ENCODE results near the gene TSPEAR.
"Not testable (repeated sequence)": the region's sequence is repeated elsewhere in the genome, so short reads cannot be mapped to it uniquely, and the experiment has no call there.

TSPEAR gene

DNA sequence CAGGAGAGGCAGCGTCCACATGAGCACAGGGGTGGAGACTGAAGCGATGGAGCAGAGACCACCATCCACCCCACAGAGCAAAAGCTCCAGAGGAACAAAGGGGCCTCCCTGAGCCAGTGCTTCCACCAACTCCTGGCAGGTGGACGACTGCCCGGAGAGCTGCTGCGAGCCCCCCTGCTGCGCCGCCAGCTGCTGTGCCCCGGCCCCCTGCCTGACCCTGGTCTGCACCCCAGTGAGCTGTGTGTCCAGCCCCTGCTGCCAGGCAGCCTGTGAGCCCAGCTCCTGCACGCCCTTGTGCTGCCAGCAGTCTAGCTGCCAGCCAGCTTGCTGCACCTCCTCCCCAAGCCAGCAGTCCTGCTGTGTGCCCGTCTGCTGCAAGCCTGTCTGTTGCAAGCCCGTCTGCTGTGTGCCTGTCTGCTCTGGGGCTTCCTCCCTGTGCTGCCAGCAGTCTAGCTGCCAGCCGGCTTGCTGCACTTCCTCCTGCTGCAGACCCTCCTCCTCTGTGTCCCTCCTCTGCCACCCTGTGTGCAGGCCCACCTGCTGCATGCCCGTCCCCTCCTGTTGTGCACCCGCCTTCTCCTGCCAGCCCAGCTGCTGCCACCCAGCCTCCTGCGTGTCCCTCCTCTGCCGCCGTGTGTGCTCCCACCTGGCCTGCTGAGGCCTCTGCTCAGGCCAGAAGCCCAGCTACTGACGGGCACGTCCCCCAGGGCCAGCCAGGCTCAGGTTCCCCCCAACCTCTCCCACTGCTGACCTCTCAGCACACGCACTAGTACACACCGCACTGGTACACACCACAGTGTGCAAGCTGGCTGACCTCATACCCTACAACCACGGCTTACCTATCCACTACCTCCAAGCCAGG, 9.0 kb downstream of the TSPEAR start:
- ATAC-seq, result no peak
- no peak for DNase-seq

DNA sequence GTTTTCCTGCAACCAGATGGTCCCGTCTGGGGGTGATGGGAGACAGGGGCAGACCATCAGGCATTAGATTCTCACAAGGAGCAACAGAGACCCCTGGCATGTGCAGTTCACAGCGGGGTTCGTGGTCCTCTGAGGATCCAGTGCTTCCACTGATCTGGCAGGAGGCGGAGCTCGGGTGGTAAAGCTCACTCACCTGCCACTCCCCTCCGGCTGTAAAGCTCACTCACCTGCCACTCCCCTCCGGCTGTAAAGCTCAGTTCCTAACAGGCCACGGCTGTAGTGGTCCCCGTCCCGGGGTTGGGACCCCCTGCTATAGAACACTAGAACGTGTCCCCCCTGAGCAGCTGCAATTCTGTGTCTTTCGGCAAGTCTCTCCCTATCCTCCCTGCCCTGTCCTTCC, 9.8 kb downstream of the TSPEAR start:
- no peak for ATAC-seq
- no peak for DNase-seq

DNA sequence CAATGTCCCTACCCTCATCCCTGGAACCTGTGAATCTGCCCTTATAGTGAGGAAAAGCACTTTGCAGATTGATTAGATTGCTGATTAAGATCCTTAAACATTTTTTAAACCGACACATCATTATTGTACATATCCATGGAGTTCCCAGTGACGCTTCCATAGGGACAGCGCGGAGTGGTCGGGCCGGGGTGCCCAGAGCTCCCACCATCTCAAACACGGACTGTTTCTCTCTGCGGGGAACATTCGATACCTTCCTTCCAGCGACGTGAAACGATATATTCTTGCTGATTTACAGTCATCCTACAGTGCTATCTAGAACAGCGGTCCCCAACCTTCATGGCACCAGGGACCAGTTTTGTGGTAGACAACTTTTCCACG, 10.4 kb downstream of the TSPEAR start:
- ATAC-seq (no peak), DNase-seq (no peak)

DNA sequence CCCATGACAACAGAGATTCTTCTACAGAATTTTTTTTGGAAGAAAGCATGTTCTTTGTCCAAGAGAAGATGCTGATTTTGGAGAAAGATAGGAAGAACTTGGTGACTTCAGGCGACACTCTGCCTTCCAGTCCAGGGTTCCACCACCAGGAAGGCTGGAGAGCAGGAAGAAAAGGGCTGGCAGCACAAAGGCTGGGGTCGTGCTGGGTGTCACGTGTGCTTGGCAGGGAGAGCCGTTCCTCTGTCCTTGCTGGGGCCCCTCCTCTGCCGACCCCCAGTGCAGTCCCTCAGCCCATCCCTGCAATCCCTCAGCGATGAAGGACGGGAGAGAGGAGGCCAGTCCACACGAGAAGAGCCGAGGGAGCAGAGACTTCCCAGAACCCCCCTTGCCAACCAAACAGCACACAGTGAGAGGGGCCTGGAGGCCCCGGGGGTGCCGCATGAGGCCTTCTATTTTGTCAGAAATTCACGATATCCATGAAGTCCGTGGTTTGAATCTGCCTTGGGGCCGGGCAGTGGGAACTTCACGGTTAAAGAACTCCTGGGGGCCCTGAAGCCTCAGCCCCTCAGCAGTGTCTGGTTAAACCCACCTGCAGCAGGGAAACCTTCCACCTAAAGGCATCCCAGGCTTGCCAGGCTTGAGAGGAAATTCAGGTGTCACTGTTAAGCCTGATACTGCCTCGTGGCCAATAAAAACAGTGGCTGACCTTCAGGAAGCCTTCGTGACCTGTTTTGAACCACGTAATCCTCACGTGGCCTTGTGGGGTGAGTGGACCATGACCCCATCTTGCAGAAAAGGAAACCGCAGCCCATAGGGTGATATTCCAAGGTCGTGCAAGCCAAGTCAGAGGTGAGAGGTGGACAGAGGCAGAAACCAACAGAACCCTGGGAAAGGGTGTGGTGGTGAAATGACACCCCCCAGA, 11.0 kb downstream of the TSPEAR start:
- ATAC-seq (no peak), DNase-seq (no peak)

DNA sequence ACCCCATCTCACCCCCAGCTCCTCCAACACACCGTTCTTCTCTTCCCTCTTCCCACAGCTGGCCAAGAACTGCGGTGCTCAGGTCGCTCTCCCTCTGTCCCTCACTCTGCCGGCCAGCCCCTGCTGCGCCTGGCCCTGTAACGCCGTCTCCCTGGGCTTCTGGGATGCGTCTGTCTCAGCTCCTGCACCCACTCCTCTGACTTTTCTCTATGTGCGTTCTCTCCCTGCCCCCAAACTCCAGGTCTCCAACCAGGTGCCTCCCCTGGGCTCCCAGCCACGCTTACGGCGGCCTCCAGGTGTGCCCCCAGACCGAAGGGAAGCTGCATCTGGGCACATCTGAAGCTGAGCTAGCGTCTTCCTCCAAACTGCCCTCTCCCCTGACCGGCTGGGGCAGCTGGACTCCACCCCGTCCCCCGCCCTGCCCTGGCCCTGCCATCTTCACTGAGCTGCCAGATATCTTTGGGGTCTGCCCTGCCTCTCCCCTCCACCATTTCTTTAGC, 11.8 kb downstream of the TSPEAR start:
- ATAC-seq, result no peak

DNA sequence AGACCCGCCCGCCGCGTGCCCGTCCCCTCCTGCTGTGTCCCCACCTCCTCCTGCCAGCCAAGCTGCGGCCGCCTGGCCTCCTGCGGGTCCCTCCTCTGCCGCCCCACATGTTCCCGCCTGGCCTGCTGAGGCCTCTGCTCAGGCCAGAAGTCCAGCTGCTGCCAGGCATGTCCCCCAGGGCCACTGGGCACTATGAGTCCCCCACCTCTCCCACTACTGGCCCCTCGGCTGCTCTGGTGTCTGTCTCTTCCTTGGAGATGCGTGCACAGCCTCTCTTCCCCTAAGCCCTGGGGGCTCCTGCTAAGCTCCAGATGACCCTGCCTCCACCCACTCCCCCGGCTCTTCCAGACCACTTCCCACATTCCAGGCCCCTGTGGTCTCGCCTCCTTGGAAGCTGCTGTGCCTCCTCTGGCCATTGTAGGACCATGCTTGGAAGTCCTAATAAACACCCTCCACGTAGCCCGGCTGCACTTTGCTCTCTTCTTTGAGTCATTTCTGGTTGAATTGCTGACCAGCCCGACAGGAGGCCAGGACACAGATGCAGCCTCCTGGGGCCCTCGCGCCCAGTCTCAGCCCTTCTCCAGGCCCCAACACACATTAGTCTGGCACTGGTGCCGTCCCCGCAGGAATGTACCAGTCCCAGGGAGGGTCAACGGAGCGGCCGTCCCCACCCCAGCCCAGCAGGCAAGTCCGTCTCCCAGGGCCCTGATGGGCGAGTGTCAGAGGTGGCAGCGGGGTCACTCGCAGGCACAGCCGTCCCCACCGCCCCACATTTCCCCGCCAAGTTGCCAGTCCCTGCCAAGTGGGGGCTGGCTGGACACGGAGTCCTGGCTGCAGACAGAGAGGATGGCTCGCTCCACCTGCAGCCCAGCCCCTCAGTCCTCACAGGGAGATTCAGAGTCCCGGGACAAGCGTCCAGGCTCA, 13.3 kb downstream of the TSPEAR start:
- DNase-seq (no peak), ATAC-seq (no peak)

More for the DNA sequence above, 11.8 kb downstream of the TSPEAR start:
- no peak for DNase-seq

DNA sequence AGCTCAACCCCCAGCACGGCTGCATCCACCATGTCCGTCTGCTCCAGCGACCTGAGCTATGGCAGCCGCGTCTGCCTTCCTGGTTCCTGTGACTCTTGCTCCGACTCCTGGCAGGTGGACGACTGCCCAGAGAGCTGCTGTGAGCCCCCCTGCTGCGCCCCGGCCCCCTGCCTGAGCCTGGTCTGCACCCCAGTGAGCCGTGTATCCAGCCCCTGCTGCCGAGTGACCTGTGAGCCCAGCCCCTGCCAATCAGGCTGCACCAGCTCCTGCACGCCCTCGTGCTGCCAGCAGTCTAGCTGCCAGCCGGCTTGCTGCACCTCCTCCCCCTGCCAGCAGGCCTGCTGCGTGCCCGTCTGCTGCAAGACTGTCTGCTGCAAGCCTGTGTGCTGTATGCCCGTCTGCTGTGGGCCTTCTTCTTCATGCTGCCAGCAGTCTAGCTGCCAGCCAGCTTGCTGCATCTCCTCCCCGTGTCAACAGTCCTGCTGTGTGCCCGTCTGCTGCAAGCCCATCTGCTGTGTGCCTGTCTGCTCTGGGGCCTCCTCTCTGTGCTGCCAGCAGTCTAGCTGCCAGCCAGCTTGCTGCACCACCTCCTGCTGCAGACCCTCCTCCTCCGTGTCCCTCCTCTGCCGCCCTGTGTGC, 14.1 kb downstream of the TSPEAR start, which contains the start of gene KRTAP10-12:
TSS of gene KRTAP10-12 (plus strand) at position 1 of the 639 bp plus-strand sequence. CDS start at position 31, 30 bp downstream.
- not testable (repeated sequence) for ATAC-seq, DNase-seq

DNA sequence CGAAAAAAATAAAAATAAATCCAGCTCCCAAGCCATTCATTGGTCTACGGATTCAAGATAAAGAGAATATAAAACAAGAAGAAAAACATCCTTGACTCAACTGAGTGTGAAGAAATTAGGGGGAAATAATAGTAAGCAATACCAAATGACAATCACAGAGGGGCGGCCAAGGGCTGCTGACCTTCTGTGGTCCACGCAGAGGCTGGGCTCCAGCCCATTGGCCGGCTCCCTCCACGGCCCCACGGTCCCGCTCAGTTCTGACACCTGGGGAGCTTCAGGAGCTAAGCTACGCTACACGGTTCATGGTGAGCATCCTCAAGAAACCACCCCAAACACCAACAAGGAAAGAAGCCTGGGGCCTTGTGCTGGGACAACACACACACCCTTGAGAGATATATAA, 14.8 kb downstream of the TSPEAR start:
- DNase-seq, result no peak
- ATAC-seq, result no peak

DNA sequence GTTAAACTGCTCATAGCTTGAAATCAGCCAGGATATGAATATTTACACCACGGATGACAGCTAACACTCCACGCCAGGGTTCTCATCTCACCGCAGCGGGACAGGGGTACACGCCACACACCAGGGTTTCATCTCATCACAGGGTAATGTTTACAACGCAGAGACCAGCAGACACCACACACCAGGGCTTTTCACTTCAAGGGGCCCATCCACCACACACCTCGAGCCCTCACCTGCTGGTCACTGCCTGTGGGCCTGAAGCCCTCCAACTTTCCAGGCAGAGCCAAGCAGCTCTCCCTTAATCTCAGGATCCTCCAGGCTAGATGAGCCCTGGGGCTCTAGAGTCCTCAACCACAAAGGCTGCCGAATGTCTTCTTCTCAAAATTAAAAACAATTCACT, 15.7 kb downstream of the TSPEAR start:
- ATAC-seq (no peak), DNase-seq (no peak)

DNA sequence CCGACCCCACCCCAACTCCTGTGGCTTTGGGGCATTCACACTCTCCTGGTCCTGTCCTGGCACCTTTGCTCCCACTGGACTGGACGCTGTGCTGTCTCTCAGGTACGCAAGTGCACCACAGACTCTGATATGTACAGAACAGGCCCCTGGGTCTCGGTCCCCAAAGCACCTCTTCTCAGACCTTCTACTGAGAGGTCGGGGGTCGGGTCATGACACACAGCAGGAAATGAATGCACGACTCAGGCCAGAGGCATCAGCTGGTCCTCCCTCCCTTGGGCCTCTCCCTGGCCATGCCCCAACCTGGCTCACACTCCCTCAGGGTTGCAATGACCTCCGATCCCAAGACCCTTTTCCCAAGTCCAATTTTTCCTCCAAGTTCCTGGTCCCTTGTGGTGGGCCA, 16.2 kb downstream of the TSPEAR start:
- DNase-seq (no peak), ATAC-seq (no peak)

DNA sequence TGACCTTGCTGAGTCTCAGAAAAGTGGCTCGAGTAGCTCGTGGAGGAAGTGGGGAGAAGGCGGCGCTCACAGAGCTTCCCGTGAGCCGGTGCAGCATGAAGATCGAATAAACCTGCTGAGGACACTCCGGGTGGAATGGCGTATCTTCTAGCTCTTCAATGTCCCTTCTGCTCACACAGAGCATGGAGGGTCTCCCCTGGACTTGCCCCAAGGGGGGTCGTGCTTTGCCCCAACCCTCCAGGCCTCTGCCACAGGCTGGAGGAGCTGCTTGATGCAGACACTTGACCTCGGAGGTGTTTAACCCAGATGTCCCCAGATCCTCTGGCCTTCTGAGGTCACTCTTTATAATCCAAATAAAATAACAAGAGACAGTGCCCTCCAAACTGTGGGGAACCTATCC, 16.6 kb downstream of the TSPEAR start:
- ATAC-seq, result no peak
- DNase-seq, result no peak

DNA sequence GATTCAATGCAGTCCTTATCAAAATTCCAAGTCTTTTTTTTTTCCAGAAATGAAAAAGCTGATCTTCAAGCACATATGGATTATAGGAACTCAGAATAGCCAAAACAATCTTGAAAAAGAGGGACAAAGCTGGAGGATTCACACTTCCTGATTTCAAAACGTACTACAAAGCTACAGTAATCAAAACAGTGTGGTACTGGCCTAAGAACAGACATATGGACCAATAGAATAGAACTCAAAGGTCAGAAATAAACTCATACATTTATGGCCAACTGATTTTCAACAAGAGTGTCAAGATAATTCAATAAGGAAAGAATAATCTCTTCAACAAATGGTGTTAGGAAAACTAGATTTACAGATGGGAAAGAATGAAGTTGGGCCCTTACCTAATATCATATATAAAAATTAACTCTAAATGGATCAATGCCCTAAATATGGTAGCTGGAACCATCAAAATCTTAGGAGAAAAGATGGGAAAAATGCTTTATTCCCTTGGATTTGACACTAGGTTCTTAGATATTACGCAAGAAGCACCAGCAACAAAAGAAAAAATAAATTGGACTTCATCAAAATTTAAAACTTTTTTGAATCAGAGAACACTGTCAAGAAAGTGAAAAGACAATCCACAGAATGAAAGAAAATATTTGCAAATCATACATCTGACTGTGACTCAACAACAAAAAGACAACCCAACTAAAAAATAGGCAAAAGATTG, 18.4 kb downstream of the TSPEAR start:
- no peak for ATAC-seq

DNA sequence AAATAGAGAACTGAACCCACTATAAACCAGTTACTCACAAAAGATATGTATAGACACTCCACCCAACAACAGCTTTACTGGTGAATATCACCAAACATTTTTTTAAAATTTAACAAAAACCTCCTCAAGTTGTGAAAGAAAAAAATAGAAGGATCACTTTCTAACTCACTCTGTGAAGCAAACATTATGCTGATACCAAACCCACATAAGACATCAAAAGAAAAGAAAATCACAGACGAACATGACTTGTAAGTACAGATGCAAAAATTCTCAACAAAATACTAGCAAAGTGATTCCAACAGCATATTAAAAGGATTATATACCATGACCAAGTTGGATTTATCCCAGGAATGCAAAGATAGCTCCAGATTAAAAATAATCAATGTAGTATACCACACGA, 19.7 kb downstream of the TSPEAR start:
- DNase-seq (no peak), ATAC-seq (no peak)

More for the DNA sequence above, 18.4 kb downstream of the TSPEAR start:
- no peak for DNase-seq

DNA sequence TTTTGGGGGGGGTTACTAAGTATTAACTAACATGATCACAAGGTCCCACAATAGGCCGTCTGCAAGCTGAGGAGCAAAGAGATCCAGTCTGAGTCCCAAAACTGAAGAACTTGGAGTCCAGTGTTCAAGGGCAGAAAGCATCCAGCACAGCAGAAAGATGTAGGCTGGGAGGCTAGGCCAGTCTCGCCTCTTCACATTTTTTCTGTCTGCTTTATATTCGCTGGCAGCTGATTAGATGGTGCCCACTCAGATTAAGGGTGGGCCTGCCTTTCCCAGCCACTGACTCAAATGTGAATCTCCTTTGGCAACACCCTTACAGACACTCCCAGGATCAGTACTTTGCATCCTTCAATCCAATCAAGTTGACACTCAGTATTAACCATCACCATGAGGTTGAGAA, 21.6 kb downstream of the TSPEAR start:
- not testable (repeated sequence) for ATAC-seq, DNase-seq

DNA sequence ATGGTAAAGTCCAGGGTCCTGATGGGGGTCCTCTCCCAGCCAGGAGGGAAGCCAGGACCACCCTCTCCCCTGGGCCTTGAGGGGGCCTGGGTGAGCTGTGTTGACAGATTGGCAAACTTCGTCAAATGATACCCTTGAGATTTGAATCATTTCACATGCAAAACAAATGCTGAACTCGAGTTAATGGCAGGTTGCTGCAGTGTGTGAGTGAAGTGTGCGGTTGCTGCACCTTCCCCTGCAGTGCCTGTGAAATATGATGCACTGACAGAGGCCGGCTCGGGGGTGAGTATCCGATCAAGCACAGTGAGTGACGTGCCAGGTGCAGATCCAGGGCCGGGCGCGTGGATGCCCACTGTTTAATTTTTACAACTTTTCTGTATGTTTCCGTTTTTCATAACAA, 23.7 kb downstream of the TSPEAR start:
- ATAC-seq, result no peak

DNA sequence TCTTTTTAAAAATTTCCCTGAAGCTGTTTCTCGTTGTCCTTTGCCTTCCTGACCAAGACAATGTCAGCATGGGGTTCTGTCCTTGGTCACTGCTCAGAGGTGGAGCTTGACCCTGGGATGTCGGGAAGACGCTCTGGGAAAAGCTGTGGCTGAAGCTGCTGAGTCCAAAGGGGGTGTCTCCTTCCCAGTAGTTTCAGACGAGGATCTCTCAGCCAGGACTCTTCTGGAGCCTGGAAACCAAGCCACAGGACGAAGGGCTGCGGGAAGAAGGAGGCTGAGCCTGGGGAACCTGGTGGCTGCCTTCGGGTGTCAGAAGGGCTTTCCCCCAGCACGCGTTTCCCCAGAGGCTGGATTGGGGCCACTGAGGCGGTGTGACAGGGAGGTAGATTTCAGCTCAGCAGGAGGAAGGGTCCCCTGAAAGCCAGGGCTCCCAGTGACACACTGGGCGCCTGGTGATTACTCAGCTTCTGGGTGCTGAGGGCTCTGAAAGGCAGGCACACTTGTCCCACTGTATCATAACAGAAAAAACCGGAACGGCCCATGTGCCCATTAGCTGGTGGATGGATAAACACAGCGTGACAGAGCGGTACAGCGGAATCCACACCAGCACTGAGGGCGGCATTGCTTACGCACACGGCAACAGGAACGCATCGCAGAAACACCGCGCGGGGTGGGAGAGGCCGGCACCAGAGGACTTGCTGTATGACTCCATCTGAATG, 24.4 kb downstream of the TSPEAR start:
- no peak for DNase-seq
- ATAC-seq, result no peak

More for the DNA sequence above, 23.7 kb downstream of the TSPEAR start:
- DNase-seq, result no peak

DNA sequence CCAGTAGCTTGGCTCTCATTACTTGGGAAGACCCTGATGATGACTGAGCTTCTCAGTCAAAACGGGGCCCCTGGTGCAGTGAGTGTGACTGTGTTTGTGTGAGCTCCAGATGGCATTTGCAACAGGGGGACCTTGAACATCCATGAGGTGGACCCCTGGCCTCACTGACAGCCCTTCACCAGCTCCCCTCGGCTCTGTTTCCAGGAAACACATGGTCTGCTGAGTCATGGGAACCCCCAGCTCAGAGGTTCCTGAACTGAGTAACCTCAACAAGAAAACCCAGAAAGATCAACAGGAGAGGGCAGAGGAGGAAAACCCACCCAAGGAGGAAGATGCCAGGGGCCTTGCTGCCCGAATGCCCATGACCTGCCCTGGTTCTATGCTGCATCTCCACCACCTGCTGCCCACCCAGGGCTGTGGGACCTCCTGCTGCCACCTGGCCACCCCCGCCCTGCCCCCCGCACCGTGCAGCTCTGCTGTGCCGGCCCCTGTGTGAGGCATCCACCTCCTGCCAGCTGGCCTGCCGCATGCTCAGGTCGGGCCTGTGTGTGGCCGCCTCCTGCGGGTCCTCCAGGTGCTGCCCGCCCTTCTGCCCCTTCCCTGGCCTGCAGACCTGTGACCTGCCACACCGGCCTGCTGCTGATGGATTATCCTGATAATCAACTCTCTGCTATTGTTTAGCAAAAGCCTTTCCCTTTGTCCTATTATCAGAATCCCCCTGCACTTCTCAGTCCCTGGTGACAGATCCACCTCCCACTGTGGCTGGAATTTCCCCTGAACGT, 25.2 kb downstream of the TSPEAR start:
- peak; percentile 58 for ATAC-seq
- DNase-seq, result no peak

DNA sequence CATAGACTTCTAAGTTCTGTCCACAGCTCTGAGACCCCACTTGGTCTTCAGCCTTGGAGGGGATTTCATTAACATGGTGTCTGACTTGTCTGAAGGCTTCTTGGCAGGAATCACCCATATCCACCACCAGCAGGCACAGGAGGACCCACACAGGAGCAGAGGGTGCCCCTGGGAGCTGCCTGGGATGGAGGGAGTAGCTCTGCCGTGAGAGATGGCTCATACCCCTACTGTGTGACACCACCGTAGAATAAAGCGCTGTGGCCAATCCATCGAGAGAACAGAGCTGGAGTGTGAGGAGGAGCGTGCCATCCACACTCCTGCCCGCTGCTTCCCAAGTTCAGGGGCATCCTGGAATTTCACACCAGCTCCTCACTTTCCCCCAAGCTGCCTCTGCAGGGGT, 26.3 kb downstream of the TSPEAR start:
- ATAC-seq, DNase-seq: not testable (repeated sequence)

DNA sequence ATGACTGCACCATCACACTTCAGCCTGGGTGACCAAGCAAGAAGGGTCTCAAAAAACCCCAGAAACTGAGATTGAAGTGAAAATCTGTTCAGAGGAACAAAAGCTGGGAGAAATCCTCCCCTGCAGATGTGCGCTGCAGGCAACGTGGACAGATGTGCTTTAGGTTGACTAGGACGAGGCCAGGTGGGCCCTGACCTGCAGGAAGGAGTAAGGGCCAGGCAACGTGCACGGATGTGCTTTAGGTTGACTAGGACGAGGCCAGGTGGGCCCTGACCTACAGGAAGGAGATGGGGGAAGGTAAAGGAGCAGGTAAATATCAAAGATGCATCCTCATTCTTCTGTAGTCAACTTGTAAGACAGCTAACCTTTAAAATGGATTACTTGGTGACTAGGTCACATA, 26.9 kb downstream of the TSPEAR start:
- ATAC-seq (no peak), DNase-seq (no peak)

Measured in stimulated activated naive CD8-positive, alpha-beta T cell treated with anti-CD3 and anti-CD28 coated beads, Interleukin-15, Interleukin-2, amounts not matched to agents 100 U/mL and 50 U/mL, for 24 hours (primary cell).